ENCODE data around the gene SLC39A10. TPM values are rescaled to one million over a fixed set of nuclear protein-coding genes. Genes with fewer than 3 reads are reported as not detected.

SLC39A10 gene
- total RNA-seq, 1 donor from 2014 or later, result 46.6 TPM

DNA sequence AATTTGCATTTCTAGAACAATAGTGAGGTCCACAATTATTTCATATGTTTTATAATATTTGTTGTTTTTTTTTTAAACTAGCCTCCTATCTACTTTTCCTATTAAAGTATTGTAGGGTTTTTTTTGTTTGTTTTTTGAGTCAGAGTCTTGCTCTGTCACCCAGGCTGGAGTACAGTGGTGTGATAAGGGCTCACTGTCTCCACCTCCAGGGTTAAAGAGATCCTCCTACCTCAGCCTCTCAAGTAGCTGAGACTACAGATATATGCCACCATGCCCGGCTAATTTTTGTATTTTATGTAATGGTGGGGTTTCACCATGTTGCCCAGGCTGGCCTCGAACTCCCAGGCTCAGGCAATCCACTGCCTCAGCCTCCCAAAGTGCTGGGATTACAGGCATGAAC lies 122.5 kb downstream of the SLC39A10 start:
- TF ChIP-seq, protein P1, sequence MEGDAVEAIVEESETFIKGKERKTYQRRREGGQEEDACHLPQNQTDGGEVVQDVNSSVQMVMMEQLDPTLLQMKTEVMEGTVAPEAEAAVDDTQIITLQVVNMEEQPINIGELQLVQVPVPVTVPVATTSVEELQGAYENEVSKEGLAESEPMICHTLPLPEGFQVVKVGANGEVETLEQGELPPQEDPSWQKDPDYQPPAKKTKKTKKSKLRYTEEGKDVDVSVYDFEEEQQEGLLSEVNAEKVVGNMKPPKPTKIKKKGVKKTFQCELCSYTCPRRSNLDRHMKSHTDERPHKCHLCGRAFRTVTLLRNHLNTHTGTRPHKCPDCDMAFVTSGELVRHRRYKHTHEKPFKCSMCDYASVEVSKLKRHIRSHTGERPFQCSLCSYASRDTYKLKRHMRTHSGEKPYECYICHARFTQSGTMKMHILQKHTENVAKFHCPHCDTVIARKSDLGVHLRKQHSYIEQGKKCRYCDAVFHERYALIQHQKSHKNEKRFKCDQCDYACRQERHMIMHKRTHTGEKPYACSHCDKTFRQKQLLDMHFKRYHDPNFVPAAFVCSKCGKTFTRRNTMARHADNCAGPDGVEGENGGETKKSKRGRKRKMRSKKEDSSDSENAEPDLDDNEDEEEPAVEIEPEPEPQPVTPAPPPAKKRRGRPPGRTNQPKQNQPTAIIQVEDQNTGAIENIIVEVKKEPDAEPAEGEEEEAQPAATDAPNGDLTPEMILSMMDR (IDR thresholded peaks at IDR 0.05; ENCODE audit: insufficient read depth, low read length, poor library complexity, severe bottlenecking), result no peak
- Histone ChIP-seq H3K4me3 (ENCODE audit: low read depth, low read length) (no peak overlapping the region), H3K36me3 (ENCODE audit: control insufficient read depth, insufficient read depth, low read length) (no peaks in the 10 kb centered on the region), H3K27me3 (ENCODE audit: control insufficient read depth, insufficient read depth, low read length) (no peaks in the 10 kb centered on the region)
- no peak for DNase-seq (ENCODE audit: low read depth)

DNA sequence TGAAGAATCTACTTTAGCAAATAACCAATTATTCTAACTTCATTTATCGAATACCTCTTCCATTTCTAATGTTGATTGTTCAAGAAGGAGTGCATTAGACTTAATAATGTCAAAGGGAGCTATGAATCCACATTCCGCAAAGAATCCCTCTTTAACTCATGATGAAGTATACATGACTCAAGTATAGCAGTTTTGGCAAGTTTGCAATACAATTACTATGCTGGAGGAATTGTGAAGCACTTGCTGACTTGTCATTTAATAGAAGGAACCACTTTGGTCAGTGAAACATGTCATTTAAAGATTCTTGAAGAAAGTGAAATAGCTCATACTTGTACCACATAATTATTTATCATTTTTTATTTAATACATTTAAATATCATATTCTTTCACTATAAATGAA lies 125.1 kb downstream of the SLC39A10 start:
- DNase-seq (ENCODE audit: low read depth), result no peak
- H3K36me3 ChIP-seq (ENCODE audit: control insufficient read depth, insufficient read depth, low read length), result no peaks in the 10 kb centered on the region
- TF ChIP-seq, protein P1 (IDR thresholded peaks at IDR 0.05; ENCODE audit: insufficient read depth, low read length, poor library complexity, severe bottlenecking), result no peak

More for the DNA sequence above, 125.1 kb downstream of the SLC39A10 start:
- no peak overlapping the region for H3K4me3 ChIP-seq (ENCODE audit: low read depth, low read length)
- no peaks in the 10 kb centered on the region for H3K27me3 ChIP-seq (ENCODE audit: control insufficient read depth, insufficient read depth, low read length)

Measured in kidney epithelial cell (primary cell).